ENCODE results near the gene CDC20.

CDC20 gene

DNA sequence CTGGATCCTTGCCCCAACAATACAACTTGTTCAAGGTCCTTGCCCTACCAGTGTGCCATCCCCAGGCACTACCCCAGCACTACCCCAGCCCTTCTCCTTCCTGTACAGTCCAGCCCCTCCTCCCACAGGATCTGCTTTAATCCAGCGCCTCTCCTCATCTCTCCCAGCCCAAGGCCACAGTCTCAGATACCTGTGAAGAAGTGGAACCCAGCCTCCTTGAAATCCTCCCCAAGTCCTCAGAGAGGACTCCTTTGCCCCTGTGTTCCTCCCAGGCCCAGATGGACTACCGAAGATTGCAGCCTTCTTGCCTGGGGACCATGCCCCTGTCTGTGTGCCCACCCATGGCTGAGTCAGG is 6.5 kb upstream of the CDC20 start:
- DNase-seq (ENCODE audit: low spot score): no peak
- Histone ChIP-seq H3K4me1 (ENCODE audit: insufficient read depth, poor library complexity, severe bottlenecking) (peaks cover 5% of the 10 kb centered on the region), H3K27me3 (ENCODE audit: insufficient read depth, poor library complexity, severe bottlenecking) (no peaks in the 10 kb centered on the region), H3K4me3 (ENCODE audit: severe bottlenecking) (no peak overlapping the region), H3K9me3 (ENCODE audit: severe bottlenecking) (no peaks in the 10 kb centered on the region), H3K36me3 (ENCODE audit: low read depth) (no peaks in the 10 kb centered on the region; the same call in 1 of the 2 replicates), H3K27ac (ENCODE audit: poor library complexity, severe bottlenecking) (no peak overlapping the region)
- no peak for ATAC-seq (ENCODE audit: low read depth)
- TF ChIP-seq, protein P1, sequence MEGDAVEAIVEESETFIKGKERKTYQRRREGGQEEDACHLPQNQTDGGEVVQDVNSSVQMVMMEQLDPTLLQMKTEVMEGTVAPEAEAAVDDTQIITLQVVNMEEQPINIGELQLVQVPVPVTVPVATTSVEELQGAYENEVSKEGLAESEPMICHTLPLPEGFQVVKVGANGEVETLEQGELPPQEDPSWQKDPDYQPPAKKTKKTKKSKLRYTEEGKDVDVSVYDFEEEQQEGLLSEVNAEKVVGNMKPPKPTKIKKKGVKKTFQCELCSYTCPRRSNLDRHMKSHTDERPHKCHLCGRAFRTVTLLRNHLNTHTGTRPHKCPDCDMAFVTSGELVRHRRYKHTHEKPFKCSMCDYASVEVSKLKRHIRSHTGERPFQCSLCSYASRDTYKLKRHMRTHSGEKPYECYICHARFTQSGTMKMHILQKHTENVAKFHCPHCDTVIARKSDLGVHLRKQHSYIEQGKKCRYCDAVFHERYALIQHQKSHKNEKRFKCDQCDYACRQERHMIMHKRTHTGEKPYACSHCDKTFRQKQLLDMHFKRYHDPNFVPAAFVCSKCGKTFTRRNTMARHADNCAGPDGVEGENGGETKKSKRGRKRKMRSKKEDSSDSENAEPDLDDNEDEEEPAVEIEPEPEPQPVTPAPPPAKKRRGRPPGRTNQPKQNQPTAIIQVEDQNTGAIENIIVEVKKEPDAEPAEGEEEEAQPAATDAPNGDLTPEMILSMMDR (IDR thresholded peaks at IDR 0.05; ENCODE audit: poor library complexity, severe bottlenecking): no peak

DNA sequence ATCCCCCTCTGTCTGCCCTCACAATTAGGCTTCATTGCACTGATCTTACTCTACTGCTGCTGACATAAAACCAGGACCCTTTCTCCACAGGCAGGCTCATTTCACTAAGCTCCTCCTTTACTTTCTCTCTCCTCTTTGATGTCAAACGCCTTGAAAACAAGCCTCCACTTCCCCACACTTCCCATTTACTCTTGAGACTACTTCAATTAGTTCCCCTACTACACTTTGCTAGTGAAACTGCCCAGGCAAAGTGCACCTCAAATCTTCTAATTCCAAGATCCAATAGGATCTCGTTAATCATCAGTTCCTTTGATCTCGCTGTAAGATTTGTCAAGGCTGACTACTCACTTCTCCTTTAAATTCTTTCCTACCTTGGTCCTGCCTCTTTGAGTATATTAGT is 5.9 kb upstream of the CDC20 start:
- no peaks in the 10 kb centered on the region for H3K9me3 ChIP-seq (ENCODE audit: severe bottlenecking)
- TF ChIP-seq, protein P1 (IDR thresholded peaks at IDR 0.05; ENCODE audit: poor library complexity, severe bottlenecking): no peak
- H3K4me1 ChIP-seq (ENCODE audit: insufficient read depth, poor library complexity, severe bottlenecking): peaks cover 5% of the 10 kb centered on the region
- no peak overlapping the region for H3K27ac ChIP-seq (ENCODE audit: poor library complexity, severe bottlenecking)
- no peaks in the 10 kb centered on the region; the same call in 1 of the 2 replicates for H3K36me3 ChIP-seq (ENCODE audit: low read depth)
- no peak overlapping the region for H3K4me3 ChIP-seq (ENCODE audit: severe bottlenecking)
- ATAC-seq (ENCODE audit: low read depth) (no peak), DNase-seq (ENCODE audit: low spot score) (no peak)
- H3K27me3 ChIP-seq (ENCODE audit: insufficient read depth, poor library complexity, severe bottlenecking): no peaks in the 10 kb centered on the region

- ATAC-seq (ENCODE audit: low read depth): no peak
- no peaks in the 10 kb centered on the region for H3K27me3 ChIP-seq (ENCODE audit: insufficient read depth, poor library complexity, severe bottlenecking)
- no peak overlapping the region for H3K4me3 ChIP-seq (ENCODE audit: severe bottlenecking)
- H3K4me1 ChIP-seq (ENCODE audit: insufficient read depth, poor library complexity, severe bottlenecking): peaks cover 5% of the 10 kb centered on the region
- TF ChIP-seq, protein P1 (IDR thresholded peaks at IDR 0.05; ENCODE audit: poor library complexity, severe bottlenecking): no peak
- no peak for DNase-seq (ENCODE audit: low spot score)
- H3K36me3 ChIP-seq (ENCODE audit: low read depth): peaks cover 2% of the 10 kb centered on the region
- H3K9me3 ChIP-seq (ENCODE audit: severe bottlenecking): no peaks in the 10 kb centered on the region
- H3K27ac ChIP-seq (ENCODE audit: poor library complexity, severe bottlenecking): no peak overlapping the region
Observed at GRCh38 chr1:43354471-43354870, 4.3 kb upstream of the CDC20 start.

DNA sequence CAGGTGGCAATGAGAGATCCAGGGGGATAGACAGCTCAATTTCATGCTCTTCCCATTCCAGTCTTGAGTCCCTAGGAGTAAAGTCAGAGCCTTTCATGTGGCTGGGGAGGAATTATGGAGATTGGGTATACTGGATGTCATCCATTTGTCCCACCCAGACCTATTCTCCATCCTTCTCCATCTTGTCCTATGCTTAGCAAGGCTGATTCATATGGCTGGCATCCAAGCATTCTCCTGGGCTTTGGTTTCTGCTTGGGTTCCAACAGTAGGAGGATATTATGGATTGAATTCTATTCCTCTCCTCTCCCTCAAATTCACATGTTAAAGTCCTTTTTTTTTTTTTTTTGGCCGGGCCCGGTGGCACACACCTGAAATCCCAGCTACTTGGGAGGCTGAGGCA is 3.8 kb upstream of the CDC20 start:
- TF ChIP-seq, protein P1 (IDR thresholded peaks at IDR 0.05; ENCODE audit: poor library complexity, severe bottlenecking): no peak
- DNase-seq (ENCODE audit: low spot score): no peak
- H3K27me3 ChIP-seq (ENCODE audit: insufficient read depth, poor library complexity, severe bottlenecking): no peaks in the 10 kb centered on the region
- no peak for ATAC-seq (ENCODE audit: low read depth)
- H3K4me3 ChIP-seq (ENCODE audit: severe bottlenecking): no peak overlapping the region
- peaks cover under 1% of the 10 kb centered on the region for H3K4me1 ChIP-seq (ENCODE audit: insufficient read depth, poor library complexity, severe bottlenecking)
- H3K9me3 ChIP-seq (ENCODE audit: severe bottlenecking): no peaks in the 10 kb centered on the region
- H3K36me3 ChIP-seq (ENCODE audit: low read depth): peaks cover 6% of the 10 kb centered on the region
- H3K27ac ChIP-seq (ENCODE audit: poor library complexity, severe bottlenecking): no peak overlapping the region

- TF ChIP-seq, protein P1 (IDR thresholded peaks at IDR 0.05; ENCODE audit: poor library complexity, severe bottlenecking): no peak
- peak overlapping the region; percentile 78 for H3K27ac ChIP-seq (ENCODE audit: poor library complexity, severe bottlenecking)
- peaks cover 29% of the 10 kb centered on the region for H3K36me3 ChIP-seq (ENCODE audit: low read depth)
- H3K4me1 ChIP-seq (ENCODE audit: insufficient read depth, poor library complexity, severe bottlenecking): peaks cover 19% of the 10 kb centered on the region
- DNase-seq (ENCODE audit: low spot score): no peak
- no peaks in the 10 kb centered on the region for H3K9me3 ChIP-seq (ENCODE audit: severe bottlenecking)
- no peaks in the 10 kb centered on the region for H3K27me3 ChIP-seq (ENCODE audit: insufficient read depth, poor library complexity, severe bottlenecking)
- ATAC-seq (ENCODE audit: low read depth): no peak
- no peak overlapping the region for H3K4me3 ChIP-seq (ENCODE audit: severe bottlenecking)
Observed at GRCh38 chr1:43357251-43357650, 1.5 kb upstream of the CDC20 start.

Measured in RWPE2 (cell line).